Vagina (tissue), 2 donors: ENCODE data around the gene NOXA1. TPM values are rescaled to one million over a fixed set of nuclear protein-coding genes. Genes with fewer than 3 reads are reported as not detected.

Source experiments
- DNase-seq, 2 donors: peaks; one replicate each; pipeline ENCODE4 v3.0.0-alpha.2; 2017; ENCODE audit errors: extremely low spot score in 2 of 2
- H3K27ac ChIP-seq: fragments of 200-600 bp; sonication (generic); one replicate; pipeline ENCODE4 v1.5.1; 2019
- H3K27me3 ChIP-seq: fragments of 200-600 bp; sonication (generic); one replicate; pipeline ENCODE4 v1.5.1; 2019
- H3K36me3 ChIP-seq, 2 donors: fragments of 200-600 bp; sonication (generic); one replicate each; pipeline ENCODE4 v1.5.1; 2017 to 2019
- H3K4me1 ChIP-seq: fragments of 200-600 bp; sonication (generic); one replicate; pipeline ENCODE4 v1.5.1; 2019
- H3K4me3 ChIP-seq, 2 donors: fragments of 200-600 bp; sonication (generic); 1 replicate in 1 of 2; 2 replicates in 1 of 2; pipeline ENCODE4 v1.5.1; 2016 to 2019
- H3K9me3 ChIP-seq: fragments of 200-600 bp; sonication (generic); one replicate; pipeline ENCODE4 v1.5.1; 2019
- CTCF ChIP-seq, 3 experiments: fragments of 450-650 bp in 2 of 3; fragments of 200-600 bp in 1 of 3; sonication (generic) in 1 of 3; IDR thresholded peaks; one replicate each; pipeline ENCODE4 v1.5.1; 2017 to 2019; ENCODE audit warnings: antibody characterized with exemption in 3 of 3, mild to moderate bottlenecking in 2 of 3, moderate library complexity in 2 of 3
- POLR2A ChIP-seq, 2 donors: fragments of 450-650 bp; IDR thresholded peaks; one replicate each; pipeline ENCODE4 v1.6.1; 2017; ENCODE audit warnings: antibody characterized with exemption in 2 of 2, mild to moderate bottlenecking in 2 of 2, moderate library complexity in 2 of 2
- POLR2AphosphoS5 ChIP-seq, 2 donors: sonication (generic); formaldehyde crosslinking; IDR thresholded peaks; one replicate each; pipeline ENCODE4 v1.9.0; 2017; ENCODE audit warnings: antibody characterized with exemption in 2 of 2, mild to moderate bottlenecking in 2 of 2, low read depth in 1 of 2; ENCODE audit not compliant: insufficient read depth in 1 of 2
- intact Hi-C: fragments of 100-400 bp; cut with DNase I; formaldehyde crosslinking; loops from one replicate; pipeline ENCODE4 v1.15.1; 2023
- total RNA-seq: library from RNA; depleted of rRNA; stranded (reverse); fragments of >200 nt; gene quantifications from one replicate; pipeline ENCODE4 v1.2.3, GENCODE V29; 2016

The NOXA1 gene
- total RNA-seq, 1 donor from 2014 or later, result 2.9 TPM

- Histone ChIP-seq H3K4me1 (peaks cover 12% of the 10 kb centered on the region), H3K27me3 (no peaks in the 10 kb centered on the region), H3K9me3 (no peaks in the 10 kb centered on the region), H3K4me3 (no peak overlapping the region), H3K27ac (no peak overlapping the region), H3K36me3 (no peaks in the 10 kb centered on the region)
- intact Hi-C loops, result no loop called here
- DNase-seq, result no peak
- TF ChIP-seq POLR2AphosphoS5 (IDR thresholded peaks at IDR 0.05; ENCODE audit: insufficient read depth in 1 of 2, low read depth in 1 of 2) (no peak), POLR2A (IDR thresholded peaks at IDR 0.05) (no peak), CTCF (IDR thresholded peaks at IDR 0.05) (no peak)
These were observed 9.6 kb downstream of the NOXA1 start for GRCh38 chr9:137432687-137433348.

- Histone ChIP-seq H3K9me3 (no peaks in the 10 kb centered on the region), H3K4me3 (no peak overlapping the region), H3K36me3 (no peaks in the 10 kb centered on the region), H3K27me3 (no peaks in the 10 kb centered on the region), H3K4me1 (peaks cover 12% of the 10 kb centered on the region), H3K27ac (no peak overlapping the region)
- intact Hi-C loops, result no loop called here
- no peak for TF ChIP-seq CTCF (IDR thresholded peaks at IDR 0.05)
- TF ChIP-seq POLR2AphosphoS5 (IDR thresholded peaks at IDR 0.05; ENCODE audit: insufficient read depth in 1 of 2, low read depth in 1 of 2), result no peak
- no peak for TF ChIP-seq POLR2A (IDR thresholded peaks at IDR 0.05)
- DNase-seq, result no peak
These were observed 10.2 kb downstream of the NOXA1 start for GRCh38 chr9:137433349-137433915.

- Histone ChIP-seq H3K4me1 (peaks cover 12% of the 10 kb centered on the region), H3K27ac (no peak overlapping the region), H3K4me3 (no peak overlapping the region), H3K9me3 (no peaks in the 10 kb centered on the region), H3K36me3 (no peaks in the 10 kb centered on the region), H3K27me3 (no peaks in the 10 kb centered on the region)
- no peak for TF ChIP-seq POLR2AphosphoS5 (IDR thresholded peaks at IDR 0.05; ENCODE audit: insufficient read depth in 1 of 2, low read depth in 1 of 2)
- no peak for TF ChIP-seq POLR2A (IDR thresholded peaks at IDR 0.05)
- no peak for TF ChIP-seq CTCF (IDR thresholded peaks at IDR 0.05)
- intact Hi-C loops, result no loop called here
- no peak for DNase-seq
These were observed 10.8 kb downstream of the NOXA1 start for GRCh38 chr9:137433916-137434431.

- Histone ChIP-seq H3K4me3 (no peak overlapping the region), H3K36me3 (no peaks in the 10 kb centered on the region), H3K9me3 (no peaks in the 10 kb centered on the region), H3K27ac (no peak overlapping the region), H3K4me1 (peaks cover 12% of the 10 kb centered on the region), H3K27me3 (no peaks in the 10 kb centered on the region)
- intact Hi-C loops, result no loop called here
- TF ChIP-seq POLR2AphosphoS5 (IDR thresholded peaks at IDR 0.05; ENCODE audit: insufficient read depth in 1 of 2, low read depth in 1 of 2) (no peak), CTCF (IDR thresholded peaks at IDR 0.05) (no peak), POLR2A (IDR thresholded peaks at IDR 0.05) (no peak)
- DNase-seq, result no peak
These were observed 11.5 kb downstream of the NOXA1 start for GRCh38 chr9:137434498-137435380.
